HCT116 (cell line): ENCODE results near the gene FBXW8. TPM values are rescaled to one million over a fixed set of nuclear protein-coding genes. Genes with fewer than 3 reads are reported as not detected.

Experiments used
- ATAC-seq: fragments of 200-7000 bp; cut with Tn5 transposase; 2 replicates; pipeline ENCODE4 v1.9.1; 2020; ENCODE audit warnings: mild to moderate bottlenecking, moderate library complexity
- BruUV-seq: library from RNA; stranded (reverse); fragments of 400-500 nt; replicated peaks from 2 replicates; lab custom pipeline; 2021; lab: Mats Ljungman, UMichigan
- CTCF ChIA-PET: fragments of 300-600 bp; sonication (Branson Sonifier 250); formaldehyde crosslinking; loops from one replicate; lab custom pipeline; 2021; ENCODE audit warnings: antibody characterized with exemption; lab: Charles Lee
- POLR2A ChIA-PET: fragments of 300-600, 350-600 bp; sonication (Branson Sonifier 250); formaldehyde crosslinking; loops from one replicate; lab custom pipeline; 2021; ENCODE audit warnings: antibody characterized with exemption; lab: Charles Lee
- RAD21 ChIA-PET, 2 experiments: fragments of 300-600 bp; sonication (Branson Sonifier 250); formaldehyde crosslinking; loops; one replicate each; lab custom pipeline; 2023; ENCODE audit warnings: low total read pairs in 2 of 2; ENCODE audit not compliant: uncharacterized antibody in 2 of 2, unreplicated experiment in 2 of 2, low non-redundant PET in 1 of 2; lab: Charles Lee
- DNase-seq: peaks from one replicate; pipeline ENCODE4 v3.0.0-alpha.2; 2010; ENCODE audit warnings: low read depth, low spot score
- H2AFZ ChIP-seq: fragments of 200-600 bp; shearing (Covaris generic), sonication (generic); 2 replicates; pipeline ENCODE4 v1.6.1; 2017; ENCODE audit warnings: low read depth, mixed run types, mixed read lengths, antibody characterized with exemption, low read length; ENCODE audit not compliant: poor library complexity, severe bottlenecking
- H3K27ac ChIP-seq: 2 replicates; pipeline ENCODE4 v1.5.1; 2012; ENCODE audit warnings: low read depth, low read length
- H3K27me3 ChIP-seq: fragments of 200-600 bp; sonication (generic); 2 replicates; pipeline ENCODE4 v1.6.1; 2016; ENCODE audit warnings: mixed run types, low read length, mixed read lengths; ENCODE audit not compliant: insufficient read depth
- H3K36me3 ChIP-seq, 2 experiments: fragments of 200-500 bp in 1 of 2; fragments of 200-600 bp in 1 of 2; sonication (Bioruptor generic) in 1 of 2; sonication (generic) in 1 of 2; 2 replicates each; pipeline versions ENCODE4 v1.5.1 to v1.6.1; 2014 to 2016; ENCODE audit warnings: low read length in 2 of 2, inconsistent platforms in 1 of 2, mixed read lengths in 1 of 2, mixed run types in 1 of 2; ENCODE audit not compliant: insufficient read depth in 2 of 2, control insufficient read depth in 1 of 2
- H3K4me1 ChIP-seq, 2 experiments: fragments of 200-600 bp in 1 of 2; sonication (generic) in 1 of 2; 2 replicates each; pipeline versions ENCODE4 v1.5.1 to v1.6.1; 2012 to 2017; ENCODE audit warnings: low read length in 2 of 2, inconsistent platforms in 1 of 2, mild to moderate bottlenecking in 1 of 2, mixed read lengths in 1 of 2, mixed run types in 1 of 2, moderate library complexity in 1 of 2; ENCODE audit not compliant: insufficient read depth in 2 of 2, control insufficient read depth in 1 of 2
- H3K4me2 ChIP-seq: fragments of 200-600 bp; sonication (generic); 2 replicates; pipeline ENCODE4 v1.6.1; 2017; ENCODE audit warnings: mixed run types, low read length, mixed read lengths
- H3K4me3 ChIP-seq, 2 experiments: fragments of 200-600 bp in 1 of 2; sonication (generic) in 1 of 2; replicated peaks in 1 of 2; 2 replicates each; pipeline ENCODE4 v1.5.1; 2011 to 2016; ENCODE audit warnings: low read length in 2 of 2, control low read depth in 1 of 2, low read depth in 1 of 2, mild to moderate bottlenecking in 1 of 2, mixed read lengths in 1 of 2, mixed run types in 1 of 2
- H3K79me2 ChIP-seq: fragments of 200-600 bp; sonication (generic); 2 replicates; pipeline ENCODE4 v1.6.1; 2017; ENCODE audit warnings: mild to moderate bottlenecking, mixed run types, low read length, moderate library complexity, mixed read lengths; ENCODE audit not compliant: insufficient read depth
- H3K9ac ChIP-seq: fragments of 200-600 bp; sonication (generic); 2 replicates; pipeline ENCODE4 v1.6.1; 2016; ENCODE audit warnings: low read length, mixed read lengths
- H3K9me2 ChIP-seq: fragments of 200-600 bp; sonication (generic), shearing (Covaris generic); 2 replicates; pipeline ENCODE4 v1.6.1; 2017; ENCODE audit warnings: mixed run types, mild to moderate bottlenecking, moderate library complexity; ENCODE audit not compliant: insufficient read depth
- H3K9me3 ChIP-seq, 2 experiments: fragments of 200-500 bp in 1 of 2; fragments of 200-600 bp in 1 of 2; sonication (Bioruptor generic) in 1 of 2; sonication (generic) in 1 of 2; 2 replicates each; pipeline ENCODE4 v1.6.1; 2014 to 2017; ENCODE audit warnings: low read length in 2 of 2, mixed read lengths in 2 of 2, inconsistent platforms in 1 of 2, low read depth in 1 of 2, mild to moderate bottlenecking in 1 of 2, mixed run types in 1 of 2, moderate library complexity in 1 of 2; ENCODE audit not compliant: control insufficient read depth in 1 of 2, insufficient read depth in 1 of 2
- H4K20me1 ChIP-seq: fragments of 200-600 bp; sonication (generic), shearing (Covaris generic); 2 replicates; pipeline ENCODE4 v1.6.1; 2017; ENCODE audit warnings: mixed run types, mild to moderate bottlenecking, moderate library complexity; ENCODE audit not compliant: insufficient read depth
- CBX3 ChIP-seq: IDR thresholded peaks from 2 replicates; pipeline ENCODE4 v1.6.1; 2012; ENCODE audit warnings: low read depth
- CEBPB ChIP-seq: IDR thresholded peaks from 2 replicates; pipeline ENCODE4 v1.6.1; 2012; ENCODE audit warnings: low read depth
- EGR1 ChIP-seq: IDR thresholded peaks from 2 replicates; pipeline ENCODE4 v1.6.1; 2012; ENCODE audit warnings: low read depth
- EZH2 ChIP-seq: fragments of 200-600 bp; sonication (generic); IDR thresholded peaks from 2 replicates; pipeline ENCODE4 v1.6.1; 2017; ENCODE audit warnings: antibody characterized with exemption, mixed run types
- EZH2phosphoT487 ChIP-seq: fragments of 200-600 bp; IDR thresholded peaks from 2 replicates; pipeline ENCODE4 v1.6.1; 2018; ENCODE audit warnings: antibody characterized with exemption, borderline replicate concordance
- FOSL1 ChIP-seq: IDR thresholded peaks from 2 replicates; pipeline ENCODE4 v1.6.1; 2012; ENCODE audit warnings: low read depth
- JUND ChIP-seq: IDR thresholded peaks from 2 replicates; pipeline ENCODE4 v1.6.1; 2012
- POLR2A ChIP-seq: IDR thresholded peaks from 2 replicates; pipeline ENCODE4 v1.7.0; 2011; ENCODE audit warnings: borderline replicate concordance; ENCODE audit not compliant: insufficient read depth, insufficient read length; ENCODE audit errors: extremely low read depth
- SIN3A ChIP-seq: IDR thresholded peaks from 2 replicates; pipeline ENCODE4 v1.6.1; 2012; ENCODE audit warnings: low read depth
- SP1 ChIP-seq: IDR thresholded peaks from 2 replicates; pipeline ENCODE4 v1.6.1; 2012; ENCODE audit warnings: low read depth
- SRF ChIP-seq: IDR thresholded peaks from 2 replicates; pipeline ENCODE4 v1.6.1; 2012; ENCODE audit warnings: low read depth
- TCF7L2 ChIP-seq: IDR thresholded peaks from 2 replicates; pipeline ENCODE4 v1.7.0; 2011; ENCODE audit warnings: borderline replicate concordance, inconsistent platforms; ENCODE audit not compliant: insufficient read depth, insufficient read length; ENCODE audit errors: extremely low read depth
- YY1 ChIP-seq: IDR thresholded peaks from 2 replicates; pipeline ENCODE4 v1.6.1; 2011; ENCODE audit warnings: low read length, low read depth, moderate library complexity, mild to moderate bottlenecking; ENCODE audit not compliant: insufficient replicate concordance; ENCODE audit errors: extremely low read depth
- ZFX ChIP-seq: fragments of 450-650 bp; IDR thresholded peaks from 2 replicates; pipeline ENCODE4 v1.6.1; 2017
- ZNF274 ChIP-seq: fragments of 200-500 bp; sonication (Bioruptor generic); IDR thresholded peaks from 2 replicates; pipeline ENCODE4 v1.6.1; 2014; ENCODE audit warnings: mild to moderate bottlenecking, low read depth, low read length, inconsistent platforms
- intact Hi-C: fragments of 100-400 bp; cut with micrococcal nuclease; formaldehyde crosslinking; loops from 2 replicates; pipeline ENCODE4 v1.10.0; 2022
- total RNA-seq: library from RNA; stranded (reverse); gene quantifications from one replicate; pipeline ENCODE4 v1.2.1, GENCODE V29; 2021; ENCODE audit not compliant: unreplicated experiment
- TF ChIP-seq, protein P1 (sequence below), 3 experiments: fragments of 200-600 bp in 1 of 3; sonication (generic) in 1 of 3; IDR thresholded peaks in 2 of 3; conservative IDR thresholded peaks in 1 of 3; 2 replicates each; pipeline ENCODE4 v1.5.1; 2012 to 2017; ENCODE audit warnings: low read depth in 2 of 3, low read length in 2 of 3, antibody characterized with exemption in 1 of 3, borderline replicate concordance in 1 of 3, control low read depth in 1 of 3, mild to moderate bottlenecking in 1 of 3, mixed read lengths in 1 of 3, mixed run types in 1 of 3, moderate library complexity in 1 of 3; ENCODE audit not compliant: insufficient read depth in 1 of 3
- TF ChIP-seq, protein P2 (sequence below): IDR thresholded peaks from 2 replicates; pipeline ENCODE4 v1.6.1; 2011; ENCODE audit warnings: mild to moderate bottlenecking, low read length, moderate library complexity; ENCODE audit not compliant: insufficient replicate concordance; ENCODE audit errors: extremely low read depth
- TF ChIP-seq, protein P3 (sequence below): IDR thresholded peaks from 2 replicates; pipeline ENCODE4 v1.6.1; 2012
- TF ChIP-seq, protein P4 (sequence below): IDR thresholded peaks from 2 replicates; pipeline ENCODE4 v1.6.1; 2012; ENCODE audit warnings: low read depth
- TF ChIP-seq, protein P5 (sequence below): IDR thresholded peaks from 2 replicates; pipeline ENCODE4 v1.6.1; 2012

The FBXW8 gene
- total RNA-seq, 1 experiment from 2014 or later: 14.6 TPM

DNA sequence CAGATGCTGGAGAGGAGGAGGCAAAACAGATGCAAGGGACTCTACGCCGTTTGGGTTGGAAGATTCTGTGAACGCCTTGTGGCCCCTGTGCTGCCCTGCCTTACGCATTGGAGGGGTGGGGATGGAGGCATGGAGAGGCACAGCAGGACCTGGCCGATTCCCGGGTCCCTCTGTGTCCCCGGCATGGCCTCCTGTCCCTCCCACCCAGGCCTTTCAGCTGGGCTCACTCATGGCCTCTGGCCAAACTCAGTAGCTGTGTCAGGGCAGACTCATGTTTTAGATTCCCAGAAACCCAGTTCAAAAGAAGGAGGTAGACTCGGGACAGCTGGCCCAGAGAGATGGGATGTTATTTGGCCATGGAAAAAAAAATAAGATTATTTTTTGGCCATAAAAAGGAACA lies 148.4 kb downstream of the FBXW8 start:
- H3K27me3 ChIP-seq: no peaks in the 10 kb centered on the region
- ATAC-seq: no peak
- H4K20me1 ChIP-seq: no peaks in the 10 kb centered on the region
- H3K4me3 ChIP-seq: no peak overlapping the region
- no TSS peak for BruUV-seq
- ChIA-PET POLR2A (no interaction called here), RAD21 (no interaction called here), CTCF (no interaction called here)
- H2AFZ ChIP-seq: no peak overlapping the region
- no peaks in the 10 kb centered on the region for H3K9me3 ChIP-seq
- no peaks in the 10 kb centered on the region for H3K79me2 ChIP-seq
- no peak overlapping the region for H3K4me2 ChIP-seq
- intact Hi-C loops: no loop called here
- no peak for DNase-seq
- H3K4me1 ChIP-seq: no peaks in the 10 kb centered on the region
- no peaks in the 10 kb centered on the region for H3K9me2 ChIP-seq
- no peak overlapping the region for H3K27ac ChIP-seq
- H3K36me3 ChIP-seq: no peaks in the 10 kb centered on the region
- TF ChIP-seq EZH2 (no peak), EGR1 (no peak), FOSL1 (no peak), TCF7L2 (no peak), JUND (no peak), SP1 (no peak), YY1 (no peak), CBX3 (no peak), SIN3A (no peak), ZNF274 (no peak), CEBPB (no peak), SRF (no peak), ZFX (no peak), EZH2phosphoT487 (no peak), POLR2A (no peak)
- TF ChIP-seq, protein P1, sequence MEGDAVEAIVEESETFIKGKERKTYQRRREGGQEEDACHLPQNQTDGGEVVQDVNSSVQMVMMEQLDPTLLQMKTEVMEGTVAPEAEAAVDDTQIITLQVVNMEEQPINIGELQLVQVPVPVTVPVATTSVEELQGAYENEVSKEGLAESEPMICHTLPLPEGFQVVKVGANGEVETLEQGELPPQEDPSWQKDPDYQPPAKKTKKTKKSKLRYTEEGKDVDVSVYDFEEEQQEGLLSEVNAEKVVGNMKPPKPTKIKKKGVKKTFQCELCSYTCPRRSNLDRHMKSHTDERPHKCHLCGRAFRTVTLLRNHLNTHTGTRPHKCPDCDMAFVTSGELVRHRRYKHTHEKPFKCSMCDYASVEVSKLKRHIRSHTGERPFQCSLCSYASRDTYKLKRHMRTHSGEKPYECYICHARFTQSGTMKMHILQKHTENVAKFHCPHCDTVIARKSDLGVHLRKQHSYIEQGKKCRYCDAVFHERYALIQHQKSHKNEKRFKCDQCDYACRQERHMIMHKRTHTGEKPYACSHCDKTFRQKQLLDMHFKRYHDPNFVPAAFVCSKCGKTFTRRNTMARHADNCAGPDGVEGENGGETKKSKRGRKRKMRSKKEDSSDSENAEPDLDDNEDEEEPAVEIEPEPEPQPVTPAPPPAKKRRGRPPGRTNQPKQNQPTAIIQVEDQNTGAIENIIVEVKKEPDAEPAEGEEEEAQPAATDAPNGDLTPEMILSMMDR (IDR thresholded peaks at IDR 0.05 in 2 of 3, conservative IDR thresholded peaks at IDR 0.05 in 1 of 3; ENCODE audit: borderline replicate concordance in 1 of 3, insufficient read depth in 1 of 3, low read depth in 2 of 3, low read length in 2 of 3): no peak
- TF ChIP-seq, protein P2, sequence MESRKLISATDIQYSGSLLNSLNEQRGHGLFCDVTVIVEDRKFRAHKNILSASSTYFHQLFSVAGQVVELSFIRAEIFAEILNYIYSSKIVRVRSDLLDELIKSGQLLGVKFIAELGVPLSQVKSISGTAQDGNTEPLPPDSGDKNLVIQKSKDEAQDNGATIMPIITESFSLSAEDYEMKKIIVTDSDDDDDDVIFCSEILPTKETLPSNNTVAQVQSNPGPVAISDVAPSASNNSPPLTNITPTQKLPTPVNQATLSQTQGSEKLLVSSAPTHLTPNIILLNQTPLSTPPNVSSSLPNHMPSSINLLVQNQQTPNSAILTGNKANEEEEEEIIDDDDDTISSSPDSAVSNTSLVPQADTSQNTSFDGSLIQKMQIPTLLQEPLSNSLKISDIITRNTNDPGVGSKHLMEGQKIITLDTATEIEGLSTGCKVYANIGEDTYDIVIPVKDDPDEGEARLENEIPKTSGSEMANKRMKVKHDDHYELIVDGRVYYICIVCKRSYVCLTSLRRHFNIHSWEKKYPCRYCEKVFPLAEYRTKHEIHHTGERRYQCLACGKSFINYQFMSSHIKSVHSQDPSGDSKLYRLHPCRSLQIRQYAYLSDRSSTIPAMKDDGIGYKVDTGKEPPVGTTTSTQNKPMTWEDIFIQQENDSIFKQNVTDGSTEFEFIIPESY: no peak
- TF ChIP-seq, protein P3, sequence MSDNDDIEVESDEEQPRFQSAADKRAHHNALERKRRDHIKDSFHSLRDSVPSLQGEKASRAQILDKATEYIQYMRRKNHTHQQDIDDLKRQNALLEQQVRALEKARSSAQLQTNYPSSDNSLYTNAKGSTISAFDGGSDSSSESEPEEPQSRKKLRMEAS: no peak
- TF ChIP-seq, protein P4, sequence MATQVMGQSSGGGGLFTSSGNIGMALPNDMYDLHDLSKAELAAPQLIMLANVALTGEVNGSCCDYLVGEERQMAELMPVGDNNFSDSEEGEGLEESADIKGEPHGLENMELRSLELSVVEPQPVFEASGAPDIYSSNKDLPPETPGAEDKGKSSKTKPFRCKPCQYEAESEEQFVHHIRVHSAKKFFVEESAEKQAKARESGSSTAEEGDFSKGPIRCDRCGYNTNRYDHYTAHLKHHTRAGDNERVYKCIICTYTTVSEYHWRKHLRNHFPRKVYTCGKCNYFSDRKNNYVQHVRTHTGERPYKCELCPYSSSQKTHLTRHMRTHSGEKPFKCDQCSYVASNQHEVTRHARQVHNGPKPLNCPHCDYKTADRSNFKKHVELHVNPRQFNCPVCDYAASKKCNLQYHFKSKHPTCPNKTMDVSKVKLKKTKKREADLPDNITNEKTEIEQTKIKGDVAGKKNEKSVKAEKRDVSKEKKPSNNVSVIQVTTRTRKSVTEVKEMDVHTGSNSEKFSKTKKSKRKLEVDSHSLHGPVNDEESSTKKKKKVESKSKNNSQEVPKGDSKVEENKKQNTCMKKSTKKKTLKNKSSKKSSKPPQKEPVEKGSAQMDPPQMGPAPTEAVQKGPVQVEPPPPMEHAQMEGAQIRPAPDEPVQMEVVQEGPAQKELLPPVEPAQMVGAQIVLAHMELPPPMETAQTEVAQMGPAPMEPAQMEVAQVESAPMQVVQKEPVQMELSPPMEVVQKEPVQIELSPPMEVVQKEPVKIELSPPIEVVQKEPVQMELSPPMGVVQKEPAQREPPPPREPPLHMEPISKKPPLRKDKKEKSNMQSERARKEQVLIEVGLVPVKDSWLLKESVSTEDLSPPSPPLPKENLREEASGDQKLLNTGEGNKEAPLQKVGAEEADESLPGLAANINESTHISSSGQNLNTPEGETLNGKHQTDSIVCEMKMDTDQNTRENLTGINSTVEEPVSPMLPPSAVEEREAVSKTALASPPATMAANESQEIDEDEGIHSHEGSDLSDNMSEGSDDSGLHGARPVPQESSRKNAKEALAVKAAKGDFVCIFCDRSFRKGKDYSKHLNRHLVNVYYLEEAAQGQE: no peak
- TF ChIP-seq, protein P5, sequence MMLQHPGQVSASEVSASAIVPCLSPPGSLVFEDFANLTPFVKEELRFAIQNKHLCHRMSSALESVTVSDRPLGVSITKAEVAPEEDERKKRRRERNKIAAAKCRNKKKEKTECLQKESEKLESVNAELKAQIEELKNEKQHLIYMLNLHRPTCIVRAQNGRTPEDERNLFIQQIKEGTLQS: no peak
- H3K9ac ChIP-seq: no peak overlapping the region
